GM19043 (cell line): ENCODE data around the gene PHLDB2.

Experiments used
- ATAC-seq: cut with Tn5 transposase; IDR thresholded peaks from one replicate; pipeline ENCODE4 v1.9.1; 2021; ENCODE audit warnings: low read depth; ENCODE audit not compliant: unreplicated experiment

Gene PHLDB2

DNA sequence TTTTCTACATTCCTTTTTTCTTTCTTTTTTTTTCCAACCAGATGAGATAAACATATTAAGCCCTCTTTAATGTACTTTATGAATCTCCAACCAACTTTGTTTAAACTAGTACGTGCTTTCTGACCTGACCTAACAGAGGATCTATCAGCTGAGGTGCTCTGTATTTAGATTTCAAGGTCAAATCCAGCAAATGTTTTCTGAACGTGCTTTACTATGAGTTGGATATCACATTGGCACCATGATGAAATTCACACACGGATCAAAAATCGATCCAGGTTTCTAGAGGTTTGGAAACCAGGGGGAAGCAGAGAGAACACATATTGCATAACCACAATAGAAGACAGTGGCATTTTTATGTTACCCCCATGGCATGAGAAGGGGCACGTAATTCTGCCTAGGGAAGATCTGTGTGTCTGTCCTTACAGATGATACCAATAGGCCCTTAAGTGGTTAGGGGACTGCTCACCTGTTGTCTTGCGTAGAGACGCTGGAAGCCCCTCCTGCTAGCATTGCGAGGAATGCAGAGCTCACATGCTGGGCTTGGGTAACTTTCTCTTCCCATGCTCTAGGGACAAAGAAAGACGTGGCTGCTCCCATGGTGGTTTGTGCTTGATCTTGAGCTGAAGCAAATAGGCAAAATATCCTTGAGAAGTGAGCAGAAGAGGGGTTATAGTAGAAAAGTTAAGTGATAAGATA is 60.5 kb downstream of the PHLDB2 start:
- no peak for ATAC-seq

DNA sequence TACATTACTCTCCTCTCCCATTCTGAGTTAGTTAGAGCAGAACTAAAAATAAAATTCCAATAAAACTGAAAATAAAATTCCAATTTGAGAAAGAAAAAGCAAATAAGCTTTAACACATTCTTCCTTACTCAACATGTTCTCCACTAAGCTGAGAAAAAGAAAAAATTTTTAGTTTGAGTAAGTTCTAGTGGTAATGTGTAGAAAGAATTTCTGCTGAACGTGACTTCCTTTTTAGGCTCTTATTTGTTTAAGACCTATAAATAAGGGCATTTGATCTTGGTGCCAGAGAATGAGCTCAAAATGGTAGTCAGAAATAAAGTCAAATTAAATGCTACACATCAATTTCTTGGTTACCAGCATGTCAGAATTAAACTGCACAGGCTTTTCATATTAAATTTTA is 62.1 kb downstream of the PHLDB2 start:
- ATAC-seq, result no peak

DNA sequence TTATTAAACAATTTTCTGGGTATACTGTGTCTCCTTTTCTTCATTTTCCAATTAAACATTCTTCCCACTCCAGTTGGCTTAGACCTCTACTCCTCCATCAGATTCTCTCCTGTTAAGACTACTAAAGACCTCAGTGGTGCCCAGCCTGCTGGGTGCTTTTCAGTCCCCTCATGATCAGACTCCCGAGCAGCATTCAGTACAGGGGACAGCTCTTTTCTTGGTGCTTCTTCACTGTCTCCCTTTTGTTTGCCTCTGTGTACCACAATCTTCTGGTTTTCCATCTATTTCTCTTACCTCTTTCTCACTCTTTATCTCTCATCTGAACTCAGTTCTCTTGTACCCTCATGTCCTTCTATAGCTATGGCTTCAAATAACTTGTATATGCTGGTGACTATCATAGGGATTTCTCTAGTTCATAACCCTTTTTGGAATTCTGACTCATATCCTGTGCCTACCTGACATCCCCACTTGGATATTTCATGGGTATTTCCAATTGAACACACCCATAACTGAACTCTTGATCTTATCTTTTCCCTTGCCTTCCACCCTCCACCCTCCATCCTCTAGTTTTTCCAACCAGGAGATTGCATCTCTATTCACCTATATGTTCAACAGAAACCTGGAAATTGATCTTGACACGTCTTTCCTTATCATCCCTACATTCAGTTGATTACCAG is 64.2 kb downstream of the PHLDB2 start:
- ATAC-seq, result no peak

DNA sequence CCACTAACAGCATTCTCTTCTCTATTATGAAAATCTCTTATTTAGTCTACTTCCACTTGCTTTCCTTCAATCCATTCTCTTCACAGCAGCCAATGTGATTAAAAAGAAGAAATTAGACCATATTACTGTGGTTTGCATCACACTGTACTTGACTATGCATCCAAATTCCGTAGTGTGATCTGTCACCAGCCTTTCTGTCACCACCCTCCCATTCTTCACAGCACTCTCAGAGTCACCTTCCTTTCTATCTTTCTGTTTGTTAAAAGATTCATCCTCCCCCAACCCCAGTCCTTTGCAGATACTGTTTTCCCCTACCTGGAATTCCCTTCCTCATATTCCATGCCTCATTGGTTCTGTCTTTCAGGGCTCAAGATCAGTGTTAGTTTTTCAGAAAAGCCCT is 64.7 kb downstream of the PHLDB2 start:
- ATAC-seq, result no peak

DNA sequence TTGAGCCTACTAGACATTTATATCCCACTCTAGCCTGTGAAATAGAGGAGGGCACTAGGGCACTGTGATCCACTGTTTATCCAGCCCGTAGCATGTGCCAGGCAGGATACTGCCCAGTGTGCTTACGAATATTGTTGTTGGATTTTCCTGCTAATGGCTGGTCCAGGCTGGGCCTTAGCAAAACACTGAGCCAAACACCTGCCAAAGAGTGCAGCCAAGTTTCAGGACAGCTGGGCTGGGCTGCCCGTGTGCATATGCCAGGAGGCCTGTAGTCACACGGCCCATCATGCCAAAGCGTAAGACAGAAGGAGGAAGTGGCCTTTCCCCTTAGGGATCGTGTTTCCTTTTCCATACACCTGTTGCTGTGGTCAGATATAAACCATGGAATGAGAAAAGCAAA is 65.2 kb downstream of the PHLDB2 start:
- no peak for ATAC-seq

DNA sequence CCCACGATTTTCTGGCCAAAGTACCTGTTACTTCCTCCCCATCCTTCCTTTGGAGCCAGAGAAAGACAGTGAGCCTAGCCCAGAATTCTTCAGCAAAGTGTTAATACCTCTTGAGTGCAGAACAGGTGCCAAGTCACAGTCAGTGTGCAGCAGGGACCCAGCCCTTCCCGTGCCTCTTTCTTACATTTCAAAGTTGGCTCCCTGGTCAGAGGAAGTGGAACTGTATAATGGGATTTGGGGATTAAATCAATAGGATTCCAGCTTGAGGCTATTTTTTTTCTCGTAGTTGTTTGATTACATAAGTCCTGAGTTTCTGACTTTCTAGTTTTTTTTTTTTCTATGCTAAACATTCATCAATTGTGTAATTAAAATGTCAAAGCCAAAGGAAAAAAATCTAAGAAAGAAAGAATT is 67.2 kb downstream of the PHLDB2 start:
- no peak for ATAC-seq

DNA sequence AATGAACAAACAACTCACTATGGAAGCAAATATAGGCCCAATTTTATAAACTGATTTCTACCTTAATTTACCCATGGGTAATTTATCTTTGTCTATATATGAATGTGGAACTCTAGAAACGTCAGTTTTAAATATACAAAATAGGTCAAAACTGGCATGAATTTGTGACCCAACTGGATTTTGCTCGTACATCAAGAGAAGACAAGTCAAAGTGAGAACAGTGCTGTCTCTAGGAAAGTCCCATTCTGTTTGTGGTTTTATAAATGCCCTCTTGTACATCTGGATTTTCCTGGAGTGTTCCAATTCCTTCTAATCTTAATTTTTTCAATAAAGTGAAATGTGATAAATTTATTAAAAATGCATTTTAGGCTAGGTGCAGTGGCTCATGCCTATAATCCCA is 69.5 kb downstream of the PHLDB2 start:
- no peak for ATAC-seq

DNA sequence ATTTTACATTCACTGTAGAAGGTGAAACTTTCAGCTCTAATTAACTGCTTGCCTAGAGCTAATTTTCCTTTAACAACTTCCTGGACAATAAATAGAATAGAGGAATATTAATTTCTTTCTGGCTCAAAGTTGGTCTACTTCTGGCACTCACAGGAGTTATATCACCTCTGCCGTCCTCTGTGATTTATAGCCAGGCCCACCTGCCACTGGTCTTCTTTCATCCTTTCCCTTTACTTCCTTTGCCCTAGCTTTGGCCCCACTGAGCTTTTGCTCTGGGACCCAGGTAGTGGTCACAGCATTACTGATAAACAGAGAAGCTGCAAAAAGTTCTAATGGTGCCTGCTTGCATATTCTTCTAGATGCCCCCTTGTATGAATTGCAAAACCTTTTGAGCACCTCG is 70.4 kb downstream of the PHLDB2 start:
- ATAC-seq, result no peak

DNA sequence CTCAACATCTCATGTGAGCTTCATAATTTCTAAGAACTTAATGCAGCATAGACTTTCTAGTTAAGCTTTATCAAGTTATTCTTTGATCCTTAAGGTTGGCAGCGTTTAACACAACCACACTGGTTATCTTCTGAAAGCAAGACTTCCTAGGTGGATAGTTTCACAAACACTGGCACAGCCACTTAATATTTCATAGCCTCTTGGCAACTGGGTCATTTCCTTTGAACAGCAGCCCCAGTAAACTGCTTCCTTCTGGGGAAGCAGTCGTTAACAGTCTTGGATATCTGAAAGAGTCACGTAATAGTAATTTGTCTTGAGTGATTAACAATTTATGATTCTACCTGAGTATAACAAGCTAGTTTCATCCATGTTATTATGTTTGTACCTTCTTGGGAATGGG is 73.9 kb downstream of the PHLDB2 start:
- no peak for ATAC-seq

DNA sequence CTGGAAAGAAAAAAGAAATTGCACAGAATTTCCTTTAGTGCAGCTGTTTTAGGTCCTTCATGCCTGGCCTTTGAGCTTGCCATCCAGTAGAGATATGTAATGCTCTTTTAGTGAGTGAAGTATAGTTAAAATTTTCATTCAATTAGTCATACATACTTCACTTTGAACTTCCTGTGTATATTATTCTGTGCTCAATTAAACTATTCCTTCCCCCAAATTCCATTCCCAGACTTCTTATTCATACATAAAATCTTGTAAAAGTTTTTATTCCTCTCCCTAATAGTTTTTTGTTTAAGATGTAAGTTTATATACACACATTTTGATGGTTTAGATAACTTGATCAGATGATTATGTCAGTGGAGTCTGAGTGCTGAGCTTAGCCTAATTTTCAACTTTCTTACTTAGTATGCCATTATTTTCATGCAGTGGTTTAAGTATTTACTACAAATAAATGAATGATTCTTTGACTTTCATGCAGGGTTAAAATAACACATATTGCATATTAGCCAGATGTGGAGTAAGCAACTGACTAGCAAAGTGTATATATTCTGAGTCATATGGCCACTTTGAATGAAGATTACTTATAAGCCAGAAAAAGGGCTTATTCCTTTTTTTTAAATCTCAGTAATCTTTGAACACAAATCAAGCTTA is 77.3 kb downstream of the PHLDB2 start:
- ATAC-seq, result no peak

DNA sequence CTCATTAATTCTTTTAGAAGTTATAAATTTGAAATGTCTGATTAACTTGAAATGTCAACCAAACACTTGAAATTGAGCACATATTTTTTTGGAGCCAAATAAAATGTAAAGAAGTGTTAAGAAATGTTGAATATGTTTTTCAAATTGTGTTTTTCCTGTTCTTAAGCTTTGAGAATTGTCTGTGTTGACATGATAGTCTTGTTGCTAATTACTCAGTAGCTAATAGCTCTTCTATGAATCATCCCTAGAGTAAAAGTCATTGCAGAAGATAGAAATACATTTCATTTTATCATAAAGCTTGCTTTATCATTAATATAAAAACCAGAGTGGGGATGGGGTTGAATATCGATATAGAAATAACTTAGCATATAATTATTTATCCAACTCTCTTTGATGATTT is 77.9 kb downstream of the PHLDB2 start:
- no peak for ATAC-seq

DNA sequence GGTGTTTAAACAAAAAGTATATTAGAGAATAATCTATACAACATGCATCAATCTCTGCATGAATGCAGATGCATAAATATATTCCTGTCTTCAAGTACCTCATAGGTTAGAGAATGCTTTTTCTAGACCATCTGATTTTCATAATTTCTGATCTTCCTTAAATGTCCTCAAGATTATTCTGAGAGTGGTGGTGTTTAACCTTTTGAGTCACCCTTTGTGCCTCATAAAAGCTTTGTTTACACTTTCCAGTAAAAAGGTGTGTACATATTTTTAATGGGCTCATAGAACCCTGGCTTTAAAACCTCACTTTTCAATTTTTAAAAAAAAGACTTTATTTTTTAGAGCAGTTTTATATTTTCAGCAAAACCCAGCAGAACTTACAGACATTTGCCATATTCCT is 78.8 kb downstream of the PHLDB2 start:
- ATAC-seq, result no peak

DNA sequence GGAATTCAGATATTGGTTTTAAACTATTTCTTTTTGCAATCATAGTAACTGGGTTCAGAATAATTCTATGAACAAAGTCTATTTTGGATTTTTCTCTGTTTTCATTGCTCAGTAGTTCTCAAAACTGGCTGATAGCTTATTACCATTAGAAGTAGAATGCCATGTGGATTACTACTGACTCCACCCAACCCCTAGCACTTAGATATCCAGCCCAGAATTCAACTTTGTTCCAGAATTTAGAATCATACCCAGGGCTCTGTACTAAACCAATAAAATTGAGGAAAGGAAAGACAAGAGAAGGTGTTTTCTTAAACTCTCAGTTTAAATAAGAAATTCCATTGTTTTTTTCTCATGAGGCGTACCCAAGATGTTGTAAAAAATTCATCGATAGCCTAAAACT is 80.8 kb downstream of the PHLDB2 start:
- no peak for ATAC-seq

DNA sequence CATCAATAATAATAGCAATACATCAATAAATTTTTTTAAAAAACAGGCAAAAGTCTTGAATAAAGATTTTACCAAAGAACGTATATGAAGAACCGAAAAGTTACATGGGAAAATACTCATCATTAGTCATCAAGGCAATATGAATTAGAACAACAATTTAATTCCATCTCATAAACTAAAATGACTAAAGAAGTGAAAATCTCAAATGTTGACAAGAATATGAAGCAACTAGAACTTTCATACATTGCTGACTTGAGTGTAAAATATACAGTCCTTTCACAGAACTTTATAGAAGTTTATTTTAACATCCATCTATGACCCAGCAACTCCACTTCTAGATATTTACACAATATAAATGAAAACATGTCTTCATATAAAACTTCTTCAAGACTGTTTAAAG is 84.5 kb downstream of the PHLDB2 start:
- ATAC-seq, result no peak

DNA sequence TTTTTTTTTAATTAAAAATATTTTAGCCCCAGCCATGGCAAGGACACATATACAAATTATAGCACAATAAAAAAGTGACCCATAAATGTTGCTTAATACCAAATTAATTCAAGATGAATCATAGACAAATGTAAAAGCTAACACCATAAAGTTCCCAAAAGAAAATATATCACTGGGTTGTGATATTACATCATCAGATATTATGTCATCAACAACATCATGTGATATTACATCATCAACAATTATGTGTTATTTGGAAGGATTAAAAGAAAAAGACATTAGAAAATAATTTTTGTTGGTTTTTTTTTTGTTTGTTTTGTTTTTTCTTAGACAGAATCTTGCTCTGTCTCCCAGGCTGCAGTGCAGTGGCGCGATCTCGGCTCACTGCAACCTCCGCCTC is 85.3 kb downstream of the PHLDB2 start:
- ATAC-seq, result no peak

DNA sequence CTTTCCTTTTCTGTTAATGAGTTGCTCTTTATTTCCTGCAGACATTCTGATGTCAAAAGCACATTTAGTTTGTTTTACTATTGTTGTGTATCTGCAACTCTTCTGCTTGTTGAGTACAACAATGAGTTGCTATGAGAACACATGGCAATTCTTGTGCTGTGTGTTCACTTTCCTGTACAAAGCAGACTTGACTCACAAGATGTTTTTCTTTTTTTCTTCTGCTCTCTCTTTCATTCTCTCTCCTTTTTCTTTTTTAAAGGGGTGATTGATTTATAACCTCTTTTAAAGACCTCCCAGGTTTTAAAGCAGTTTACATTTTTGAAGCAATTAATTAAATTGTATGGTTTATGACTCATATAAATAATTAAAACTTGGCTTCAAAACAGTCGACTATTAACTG is 88.2 kb downstream of the PHLDB2 start:
- no peak for ATAC-seq

DNA sequence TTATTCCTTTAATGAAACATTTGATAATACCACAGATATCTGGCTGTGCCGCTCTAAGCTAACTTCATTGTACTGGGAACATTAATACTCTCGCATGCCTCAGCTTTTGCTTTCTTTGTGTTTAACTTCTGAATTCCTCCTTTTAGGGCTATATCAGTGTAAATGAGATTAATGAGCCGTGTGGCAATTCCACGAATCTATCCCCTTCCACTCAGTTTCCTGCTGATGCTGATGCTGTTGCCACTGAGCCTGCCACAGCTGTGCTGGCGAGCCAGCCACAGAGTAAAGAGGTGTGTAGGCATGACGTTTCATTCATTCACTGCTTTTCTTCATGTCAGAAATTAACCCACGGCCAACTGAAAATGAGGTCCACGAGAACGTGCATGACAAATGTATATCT is 89.7 kb downstream of the PHLDB2 start:
- no peak for ATAC-seq

DNA sequence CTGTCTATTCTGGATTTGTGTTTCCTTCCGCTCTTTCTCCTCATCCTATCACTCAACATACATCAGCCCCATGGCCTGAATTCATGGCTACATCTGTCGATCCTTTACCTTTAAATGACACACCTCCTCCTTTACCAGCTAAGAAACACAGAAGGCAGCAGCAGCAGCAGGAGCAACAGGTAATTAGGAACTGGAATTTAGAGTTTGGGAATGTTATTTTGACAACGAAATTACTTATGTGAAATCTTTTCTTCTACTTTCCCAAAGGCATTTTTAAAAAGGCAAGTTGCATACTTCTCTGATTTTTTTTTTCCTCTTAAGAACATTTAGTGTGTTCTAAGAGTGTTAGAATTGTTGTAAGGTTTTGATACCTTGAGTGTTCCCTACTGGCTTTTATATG is 90.6 kb downstream of the PHLDB2 start:
- no peak for ATAC-seq

DNA sequence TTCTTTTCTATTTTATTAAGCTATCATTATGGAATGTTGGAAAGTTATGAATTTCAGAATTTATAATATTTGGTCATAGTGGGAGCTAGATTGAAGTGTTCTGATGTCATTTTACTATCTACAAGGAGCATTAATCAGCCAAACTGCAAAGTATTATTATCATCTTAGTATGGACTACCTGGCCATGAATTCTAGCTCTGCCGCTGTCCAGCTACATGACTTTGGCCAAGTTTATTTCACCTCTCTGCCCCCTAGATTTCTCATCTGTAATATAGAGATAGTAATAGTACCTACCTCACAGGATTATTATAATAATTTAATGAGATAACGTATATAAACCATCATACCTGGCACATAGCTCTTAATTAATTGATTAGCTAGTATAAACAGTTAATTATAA is 92.0 kb downstream of the PHLDB2 start:
- ATAC-seq, result no peak

DNA sequence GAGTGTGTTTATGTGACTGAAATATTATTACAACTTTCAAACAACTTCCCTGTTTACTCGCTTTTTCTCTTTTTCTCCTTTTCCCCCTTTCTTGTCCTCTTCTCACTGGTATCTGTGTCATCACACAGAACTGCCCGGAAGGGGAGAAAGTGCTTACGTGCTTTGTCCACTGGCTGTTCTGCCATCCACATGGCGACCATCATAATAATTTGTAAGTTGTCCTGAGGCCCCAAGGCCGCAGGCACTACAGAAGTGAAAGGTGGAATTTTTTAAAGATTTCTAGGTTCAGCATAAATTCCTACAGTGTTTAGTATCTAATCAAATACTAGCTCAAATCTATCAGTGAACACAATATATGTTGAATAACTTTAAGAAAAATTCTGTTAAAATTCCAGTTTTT is 93.0 kb downstream of the PHLDB2 start:
- no peak for ATAC-seq

DNA sequence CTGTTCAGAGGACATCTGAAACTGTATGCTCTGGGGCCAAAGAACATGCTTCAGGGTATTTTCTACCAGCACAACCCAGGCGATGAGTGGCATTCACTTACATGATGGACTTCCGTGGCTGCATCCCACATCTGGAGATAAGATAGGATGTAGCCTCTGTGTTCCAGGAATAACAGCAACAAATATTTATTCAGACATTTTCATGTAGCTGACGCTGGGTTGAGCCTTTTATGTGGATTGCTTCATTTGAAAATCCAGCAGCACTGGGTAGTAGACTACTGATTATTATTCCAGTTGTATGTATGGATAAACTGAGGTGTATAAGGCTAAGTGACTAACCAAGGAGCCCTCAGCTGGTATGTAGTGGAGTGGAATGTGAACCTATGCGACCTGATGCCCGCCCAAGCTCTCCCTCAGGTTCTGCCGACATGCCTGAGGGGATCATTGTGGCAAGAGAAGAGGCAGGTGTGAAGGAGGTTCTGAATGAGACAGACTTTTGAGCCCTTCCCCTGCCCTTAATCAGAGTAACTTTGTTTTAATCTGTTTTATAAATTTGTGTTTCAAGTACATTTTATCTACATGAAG is 93.9 kb downstream of the PHLDB2 start:
- no peak for ATAC-seq
